Body of pancreas (tissue), 4 donors: ENCODE data around the gene ARHGAP44. TPM values are rescaled to one million over a fixed set of nuclear protein-coding genes. Genes with fewer than 3 reads are reported as not detected.
"Not testable (repeated sequence)": the region's sequence is repeated elsewhere in the genome, so short reads cannot be mapped to it uniquely, and the experiment has no call there.

ENCODE experiments used
- ATAC-seq: fragments of 150-250 bp; one replicate; pipeline ENCODE4 v1.9.1; 2016
- DNase-seq, 4 donors: peaks; one replicate each; pipeline ENCODE4 v3.0.0-alpha.2; 2019
- H3K27ac ChIP-seq, 4 donors: fragments of 200-600 bp; sonication (generic); 1 replicate in 3 of 4; 2 replicates in 1 of 4; pipeline versions ENCODE4 v1.5.1 to v1.6.1; 2016 to 2019; ENCODE audit warnings: mild to moderate bottlenecking in 1 of 4, mixed read lengths in 1 of 4, moderate library complexity in 1 of 4
- H3K27me3 ChIP-seq, 2 donors: fragments of 200-600 bp; sonication (generic); one replicate each; pipeline ENCODE4 v1.6.0; 2016; ENCODE audit warnings: mild to moderate bottlenecking in 1 of 2
- H3K36me3 ChIP-seq, 2 donors: fragments of 200-600 bp; sonication (generic); replicated peaks in 1 of 2; 2 replicates each; pipeline ENCODE4 v1.5.1; 2016; ENCODE audit warnings: low read depth in 2 of 2; ENCODE audit not compliant: insufficient read depth in 1 of 2
- H3K4me1 ChIP-seq: fragments of 200-600 bp; sonication (generic); one replicate; pipeline ENCODE4 v1.6.0; 2016
- H3K4me3 ChIP-seq, 2 donors: fragments of 200-600 bp; sonication (generic); 1 replicate in 1 of 2; 2 replicates in 1 of 2; pipeline ENCODE4 v1.5.1; 2016 to 2019
- H3K9me3 ChIP-seq, 3 donors: fragments of 200-600 bp; sonication (generic); 1 replicate in 2 of 3; 2 replicates in 1 of 3; pipeline ENCODE4 v1.5.1; 2016
- CTCF ChIP-seq, 7 experiments: fragments of 450-650 bp in 4 of 7; fragments of 200-600 bp in 3 of 7; sonication (generic) in 3 of 7; IDR thresholded peaks; one replicate each; pipeline ENCODE4 v1.5.1; 2016 to 2019; ENCODE audit warnings: antibody characterized with exemption in 7 of 7
- POLR2A ChIP-seq, 3 donors: fragments of 450-650 bp; IDR thresholded peaks; one replicate each; pipeline ENCODE4 v1.6.1; 2016; ENCODE audit warnings: antibody characterized with exemption in 3 of 3, mild to moderate bottlenecking in 2 of 3
- WGBS, 2 donors: methylation state at CpG; one replicate each; pipeline ENCODE4 v1.1.5; 2017; 5-methylcytosine and 5-hydroxymethylcytosine counted together
- intact Hi-C: fragments of 100-400 bp; cut with DNase I; formaldehyde crosslinking; loops from one replicate; pipeline ENCODE4 v1.15.1; 2023
- total RNA-seq, 2 donors: library from RNA; depleted of rRNA; stranded (reverse); fragments of >200 nt; gene quantifications; one replicate each; pipeline ENCODE4 v1.1.0, GENCODE V29; 2016

ARHGAP44 gene
- total RNA-seq, 2 donors from 2014 or later, result 5.7 to 6.3 TPM

GRCh38 chr17:12974005-12974531 lies 184.8 kb downstream of the ARHGAP44 start:
- H3K27ac ChIP-seq, result no peak overlapping the region
- no peaks in the 10 kb centered on the region for H3K27me3 ChIP-seq
- no peaks in the 10 kb centered on the region for H3K9me3 ChIP-seq
- no peak for DNase-seq
- 36 to 61% methylated on average over 10 to 35 of the region's 40 CpGs for WGBS, 2 donors
- ATAC-seq, result peak; percentile 18
- no peaks in the 10 kb centered on the region for H3K36me3 ChIP-seq
- TF ChIP-seq CTCF (IDR thresholded peaks at IDR 0.05), result no peak
- no peak for TF ChIP-seq POLR2A (IDR thresholded peaks at IDR 0.05)
- H3K4me3 ChIP-seq, result no peak overlapping the region
- intact Hi-C loops, result no loop called here
- no peaks in the 10 kb centered on the region for H3K4me1 ChIP-seq

GRCh38 chr17:12977008-12977751 lies 187.9 kb downstream of the ARHGAP44 start:
- 67 to 73% methylated on average over 13 of the region's 13 CpGs for WGBS, 2 donors
- no peak for ATAC-seq
- intact Hi-C loops, result no loop called here

GRCh38 chr17:12978787-12979186 lies 189.5 kb downstream of the ARHGAP44 start:
- H3K36me3 ChIP-seq, H3K27ac ChIP-seq, DNase-seq, H3K27me3 ChIP-seq, intact Hi-C loops, H3K9me3 ChIP-seq, ATAC-seq, H3K4me1 ChIP-seq, H3K4me3 ChIP-seq: not testable (repeated sequence)
- 71 to 92% methylated on average over 4 to 6 of the region's 6 CpGs for WGBS, 2 donors

More at GRCh38 chr17:12977008-12977751, 187.9 kb downstream of the ARHGAP44 start:
- no peaks in the 10 kb centered on the region for H3K9me3 ChIP-seq
- no peaks in the 10 kb centered on the region for H3K36me3 ChIP-seq
- no peak overlapping the region for H3K4me3 ChIP-seq
- no peaks in the 10 kb centered on the region for H3K4me1 ChIP-seq
- no peak for DNase-seq
- H3K27me3 ChIP-seq, result no peaks in the 10 kb centered on the region
- no peak for TF ChIP-seq POLR2A (IDR thresholded peaks at IDR 0.05)
- TF ChIP-seq CTCF (IDR thresholded peaks at IDR 0.05), result no peak
- H3K27ac ChIP-seq, result no peak overlapping the region

GRCh38 chr17:12979246-12979645 lies 189.9 kb downstream of the ARHGAP44 start:
- Histone ChIP-seq H3K36me3 (no peaks in the 10 kb centered on the region), H3K27ac (no peak overlapping the region), H3K27me3 (no peaks in the 10 kb centered on the region), H3K9me3 (no peaks in the 10 kb centered on the region), H3K4me1 (peaks cover 7% of the 10 kb centered on the region), H3K4me3 (no peak overlapping the region)
- DNase-seq, result no peak
- no peak for TF ChIP-seq POLR2A (IDR thresholded peaks at IDR 0.05)
- no peak for TF ChIP-seq CTCF (IDR thresholded peaks at IDR 0.05)
- ATAC-seq, result no peak
- intact Hi-C loops, result no loop called here
- WGBS, 2 donors, result 77 to 90% methylated on average over 2 to 5 of the region's 5 CpGs

- no peaks in the 10 kb centered on the region for H3K27me3 ChIP-seq
- ATAC-seq, result no peak
- intact Hi-C loops, result no loop called here
- H3K27ac ChIP-seq, result no peak overlapping the region
- no peak for DNase-seq
- H3K36me3 ChIP-seq, result no peaks in the 10 kb centered on the region
- no peaks in the 10 kb centered on the region for H3K9me3 ChIP-seq
- WGBS, 2 donors, result 90% methylated on average over 12 of the region's 12 CpGs
- TF ChIP-seq CTCF (IDR thresholded peaks at IDR 0.05), result no peak
- H3K4me1 ChIP-seq, result peaks cover 13% of the 10 kb centered on the region
- H3K4me3 ChIP-seq, result no peak overlapping the region
These were observed 190.7 kb downstream of the ARHGAP44 start for GRCh38 chr17:12979826-12980500.
